ENCODE measurements around the gene ZBTB25. TPM values are rescaled to one million over a fixed set of nuclear protein-coding genes. Genes with fewer than 3 reads are reported as not detected.

ZBTB25 gene
- total RNA-seq, 1 experiment from 2014 or later = 19.0 TPM

DNA sequence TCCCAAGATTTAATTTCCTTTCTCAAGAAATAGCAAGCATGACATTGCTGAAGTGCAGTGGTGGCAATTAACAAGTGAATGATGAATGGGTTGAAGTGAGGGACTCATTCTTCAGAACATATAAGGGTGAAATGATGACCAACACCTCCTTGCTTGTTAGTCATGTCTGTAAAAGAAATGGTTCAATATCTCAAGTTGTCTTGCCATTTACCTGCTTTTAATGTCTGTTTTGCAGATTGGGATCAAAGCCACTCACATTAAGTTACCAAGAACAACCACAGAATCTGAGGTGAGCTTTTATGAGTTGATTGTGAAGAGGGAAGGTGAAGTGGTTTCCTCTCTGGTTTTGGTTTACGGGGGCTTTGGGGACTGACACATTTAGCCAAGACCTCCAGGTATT, 91.4 kb downstream of the ZBTB25 start:
- Histone ChIP-seq H3K9me2 (ENCODE audit: insufficient read depth) (no peaks in the 10 kb centered on the region), H2AFZ (ENCODE audit: low read depth, low read length, poor library complexity, severe bottlenecking) (no peak overlapping the region), H3K9me3 (ENCODE audit: control insufficient read depth in 1 of 2, insufficient read depth in 1 of 2, low read depth in 1 of 2, low read length in 2 of 2) (no peaks in the 10 kb centered on the region), H3K27ac (ENCODE audit: low read depth, low read length) (no peak overlapping the region), H3K36me3 (ENCODE audit: control insufficient read depth in 1 of 2, insufficient read depth in 2 of 2, low read length in 2 of 2) (peaks cover 22 to 29% of the 10 kb centered on the region in 2 experiments), H3K79me2 (ENCODE audit: insufficient read depth, low read length) (peaks cover 31% of the 10 kb centered on the region), H4K20me1 (ENCODE audit: insufficient read depth) (no peaks in the 10 kb centered on the region), H3K4me1 (ENCODE audit: control insufficient read depth in 1 of 2, insufficient read depth in 2 of 2, low read length in 2 of 2) (peaks cover 4 to 11% of the 10 kb centered on the region in 2 experiments; a peak in 2 of 4 replicates), H3K27me3 (ENCODE audit: insufficient read depth, low read length) (no peaks in the 10 kb centered on the region), H3K9ac (ENCODE audit: low read length) (no peak overlapping the region), H3K4me2 (ENCODE audit: low read length) (no peak overlapping the region), H3K4me3 (replicated peaks in 1 of 2; ENCODE audit: low read depth in 1 of 2, low read length in 2 of 2) (no peak overlapping the region)
- no peak for ATAC-seq
- ChIA-PET RAD21 (ENCODE audit: low non-redundant PET in 1 of 2, low total read pairs in 2 of 2, uncharacterized antibody in 2 of 2, unreplicated experiment in 2 of 2) (no interaction called here), POLR2A (no interaction called here), CTCF (no interaction called here)
- BruUV-seq (replicated peaks) = no TSS peak
- no peak for DNase-seq (ENCODE audit: low read depth, low spot score)
- no peak for TF ChIP-seq YY1 (IDR thresholded peaks at IDR 0.05; ENCODE audit: extremely low read depth, insufficient replicate concordance, low read depth, low read length)
- no peak for TF ChIP-seq SP1 (IDR thresholded peaks at IDR 0.05; ENCODE audit: low read depth)
- TF ChIP-seq RAD21 (IDR thresholded peaks at IDR 0.05; ENCODE audit: low read depth) = no peak
- no peak for TF ChIP-seq SRF (IDR thresholded peaks at IDR 0.05; ENCODE audit: low read depth)
- no peak for TF ChIP-seq FOSL1 (IDR thresholded peaks at IDR 0.05; ENCODE audit: low read depth)
- TF ChIP-seq JUND (IDR thresholded peaks at IDR 0.05) = no peak
- TF ChIP-seq SIN3A (IDR thresholded peaks at IDR 0.05; ENCODE audit: low read depth) = no peak
- no peak for TF ChIP-seq ELF1 (IDR thresholded peaks at IDR 0.05; ENCODE audit: borderline replicate concordance, low read depth)
- intact Hi-C loops (cut with micrococcal nuclease) = no loop called here

DNA sequence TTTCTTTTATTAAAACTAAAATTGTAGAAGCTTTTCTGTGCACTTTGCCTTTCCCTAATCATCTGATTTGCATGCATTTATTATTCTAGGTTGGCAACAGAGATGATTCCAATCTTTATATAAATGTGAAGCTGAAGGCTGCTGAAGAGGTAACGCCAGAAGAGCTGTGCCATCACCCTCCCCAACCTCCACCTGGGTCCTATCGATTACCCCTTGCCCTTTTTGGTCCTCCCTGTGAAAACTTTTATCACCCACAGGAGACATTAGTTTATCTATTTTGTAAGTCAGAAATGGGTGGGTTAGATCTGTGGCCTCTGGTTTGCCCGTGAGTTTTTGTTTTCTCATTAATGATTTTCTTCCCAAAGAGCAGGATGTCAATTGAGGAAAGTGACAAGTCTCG, 92.6 kb downstream of the ZBTB25 start:
- Histone ChIP-seq H3K4me2 (ENCODE audit: low read length) (no peak overlapping the region), H3K79me2 (ENCODE audit: insufficient read depth, low read length) (peaks cover 43% of the 10 kb centered on the region), H2AFZ (ENCODE audit: low read depth, low read length, poor library complexity, severe bottlenecking) (no peak overlapping the region), H3K9me2 (ENCODE audit: insufficient read depth) (no peaks in the 10 kb centered on the region), H3K4me1 (ENCODE audit: control insufficient read depth in 1 of 2, insufficient read depth in 2 of 2, low read length in 2 of 2) (peaks cover 4 to 11% of the 10 kb centered on the region in 2 experiments; a peak in 2 of 4 replicates), H3K27ac (ENCODE audit: low read depth, low read length) (no peak overlapping the region), H3K36me3 (ENCODE audit: control insufficient read depth in 1 of 2, insufficient read depth in 2 of 2, low read length in 2 of 2) (peaks cover 15 to 22% of the 10 kb centered on the region in 2 experiments), H3K9ac (ENCODE audit: low read length) (no peak overlapping the region), H3K4me3 (replicated peaks in 1 of 2; ENCODE audit: low read depth in 1 of 2, low read length in 2 of 2) (no peak overlapping the region), H3K9me3 (ENCODE audit: control insufficient read depth in 1 of 2, insufficient read depth in 1 of 2, low read depth in 1 of 2, low read length in 2 of 2) (no peaks in the 10 kb centered on the region), H4K20me1 (ENCODE audit: insufficient read depth) (no peaks in the 10 kb centered on the region), H3K27me3 (ENCODE audit: insufficient read depth, low read length) (no peaks in the 10 kb centered on the region)
- intact Hi-C loops (cut with micrococcal nuclease) = no loop called here
- ChIA-PET RAD21 (ENCODE audit: low non-redundant PET in 1 of 2, low total read pairs in 2 of 2, uncharacterized antibody in 2 of 2, unreplicated experiment in 2 of 2) (no interaction called here), CTCF (no interaction called here), POLR2A (no interaction called here)
- no peak for TF ChIP-seq RAD21 (IDR thresholded peaks at IDR 0.05; ENCODE audit: low read depth)
- TF ChIP-seq POLR2A (IDR thresholded peaks at IDR 0.05; ENCODE audit: borderline replicate concordance, extremely low read depth, insufficient read depth, insufficient read length) = no peak
- no peak for TF ChIP-seq FOSL1 (IDR thresholded peaks at IDR 0.05; ENCODE audit: low read depth)
- TF ChIP-seq, protein P1, sequence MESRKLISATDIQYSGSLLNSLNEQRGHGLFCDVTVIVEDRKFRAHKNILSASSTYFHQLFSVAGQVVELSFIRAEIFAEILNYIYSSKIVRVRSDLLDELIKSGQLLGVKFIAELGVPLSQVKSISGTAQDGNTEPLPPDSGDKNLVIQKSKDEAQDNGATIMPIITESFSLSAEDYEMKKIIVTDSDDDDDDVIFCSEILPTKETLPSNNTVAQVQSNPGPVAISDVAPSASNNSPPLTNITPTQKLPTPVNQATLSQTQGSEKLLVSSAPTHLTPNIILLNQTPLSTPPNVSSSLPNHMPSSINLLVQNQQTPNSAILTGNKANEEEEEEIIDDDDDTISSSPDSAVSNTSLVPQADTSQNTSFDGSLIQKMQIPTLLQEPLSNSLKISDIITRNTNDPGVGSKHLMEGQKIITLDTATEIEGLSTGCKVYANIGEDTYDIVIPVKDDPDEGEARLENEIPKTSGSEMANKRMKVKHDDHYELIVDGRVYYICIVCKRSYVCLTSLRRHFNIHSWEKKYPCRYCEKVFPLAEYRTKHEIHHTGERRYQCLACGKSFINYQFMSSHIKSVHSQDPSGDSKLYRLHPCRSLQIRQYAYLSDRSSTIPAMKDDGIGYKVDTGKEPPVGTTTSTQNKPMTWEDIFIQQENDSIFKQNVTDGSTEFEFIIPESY (IDR thresholded peaks at IDR 0.05; ENCODE audit: extremely low read depth, insufficient replicate concordance, low read length) = no peak
- no peak for TF ChIP-seq ELF1 (IDR thresholded peaks at IDR 0.05; ENCODE audit: borderline replicate concordance, low read depth)
- TF ChIP-seq SRF (IDR thresholded peaks at IDR 0.05; ENCODE audit: low read depth) = no peak
- TF ChIP-seq EZH2phosphoT487 (IDR thresholded peaks at IDR 0.05; ENCODE audit: borderline replicate concordance) = no peak
- no peak for TF ChIP-seq SIN3A (IDR thresholded peaks at IDR 0.05; ENCODE audit: low read depth)
- TF ChIP-seq, protein P2, sequence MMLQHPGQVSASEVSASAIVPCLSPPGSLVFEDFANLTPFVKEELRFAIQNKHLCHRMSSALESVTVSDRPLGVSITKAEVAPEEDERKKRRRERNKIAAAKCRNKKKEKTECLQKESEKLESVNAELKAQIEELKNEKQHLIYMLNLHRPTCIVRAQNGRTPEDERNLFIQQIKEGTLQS (IDR thresholded peaks at IDR 0.05) = no peak
- no peak for TF ChIP-seq CBX3 (IDR thresholded peaks at IDR 0.05; ENCODE audit: low read depth)
- no peak for TF ChIP-seq ZFX (IDR thresholded peaks at IDR 0.05)
- TF ChIP-seq TCF7L2 (IDR thresholded peaks at IDR 0.05; ENCODE audit: borderline replicate concordance, extremely low read depth, insufficient read depth, insufficient read length) = no peak
- DNase-seq (ENCODE audit: low read depth, low spot score) = no peak
- no TSS peak for BruUV-seq (replicated peaks)
- no peak for ATAC-seq

All from HCT116 (cell line).